ENCODE data around the gene NPTXR. TPM values are rescaled to one million over a fixed set of nuclear protein-coding genes. Genes with fewer than 3 reads are reported as not detected.

The NPTXR gene
- total RNA-seq, 1 experiment from 2014 or later = 10.4 TPM

DNA sequence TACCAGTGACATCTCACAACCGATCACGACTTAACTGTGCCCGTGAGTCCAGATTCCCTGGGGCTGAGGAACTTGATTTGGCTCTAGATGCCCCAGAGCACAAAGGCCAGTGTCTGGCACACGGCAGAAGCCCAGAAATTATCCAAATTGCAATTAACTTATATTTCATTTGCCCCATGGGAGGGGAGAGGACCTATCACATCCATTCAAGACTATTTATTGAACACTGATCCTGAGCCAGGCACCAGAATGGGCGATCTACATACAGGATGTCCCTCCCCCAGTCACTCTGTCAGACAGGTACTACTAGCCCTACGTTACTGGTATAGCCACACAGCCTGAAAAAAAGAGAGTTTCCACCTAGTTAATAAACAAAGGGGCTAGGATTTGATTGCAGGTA lies 55.0 kb downstream of the NPTXR start (continued):
- TF ChIP-seq USF2 (CRISPR knock-in tag; IDR thresholded peaks at IDR 0.05) (no peak), ZNF121 (CRISPR knock-in tag; IDR thresholded peaks at IDR 0.05) (no peak), E2F5 (CRISPR knock-in tag; IDR thresholded peaks at IDR 0.05) (no peak)

DNA sequence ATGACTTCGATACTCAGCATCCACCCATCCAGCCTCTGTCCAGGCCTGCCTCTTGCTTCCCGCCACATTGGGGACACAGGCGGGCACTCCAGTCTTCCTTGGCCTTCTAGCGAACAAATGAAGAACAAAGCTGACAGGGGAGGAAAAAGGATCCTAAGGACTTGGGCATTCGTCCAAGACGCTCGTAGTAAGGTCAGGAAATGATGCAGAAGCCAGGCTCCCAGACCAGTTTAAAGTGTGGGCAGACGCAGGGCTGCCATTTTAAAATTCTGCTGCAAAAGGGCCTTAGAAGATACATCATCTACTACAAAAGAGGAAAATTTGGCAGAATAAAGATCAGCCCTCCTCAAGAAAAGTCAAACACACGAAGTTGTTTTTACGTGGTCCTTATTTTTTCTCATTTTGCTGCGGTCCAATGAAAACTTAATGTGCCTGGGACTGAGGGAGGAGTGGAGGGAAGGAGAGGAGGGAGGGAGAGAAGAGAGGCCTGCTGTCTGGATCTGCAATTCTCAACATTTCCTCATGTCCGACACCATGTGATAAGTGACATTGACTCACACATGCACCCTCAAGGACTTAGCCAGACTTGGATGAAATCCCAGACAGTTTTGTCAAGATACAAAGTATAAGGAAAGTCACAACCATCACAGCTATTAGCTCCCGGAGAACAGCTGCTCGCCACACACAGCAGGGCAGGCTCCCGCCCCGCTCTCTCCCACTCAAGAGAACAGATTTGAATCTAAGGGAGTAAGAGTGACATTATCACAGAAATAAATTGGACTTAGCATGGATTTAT lies 55.6 kb downstream of the NPTXR start:
- DNase-seq (ENCODE audit: low spot score) = no peak
- peaks cover 4% of the 10 kb centered on the region for H3K4me1 Mint-ChIP-seq
- no peak for ATAC-seq
- TF ChIP-seq, protein P1, sequence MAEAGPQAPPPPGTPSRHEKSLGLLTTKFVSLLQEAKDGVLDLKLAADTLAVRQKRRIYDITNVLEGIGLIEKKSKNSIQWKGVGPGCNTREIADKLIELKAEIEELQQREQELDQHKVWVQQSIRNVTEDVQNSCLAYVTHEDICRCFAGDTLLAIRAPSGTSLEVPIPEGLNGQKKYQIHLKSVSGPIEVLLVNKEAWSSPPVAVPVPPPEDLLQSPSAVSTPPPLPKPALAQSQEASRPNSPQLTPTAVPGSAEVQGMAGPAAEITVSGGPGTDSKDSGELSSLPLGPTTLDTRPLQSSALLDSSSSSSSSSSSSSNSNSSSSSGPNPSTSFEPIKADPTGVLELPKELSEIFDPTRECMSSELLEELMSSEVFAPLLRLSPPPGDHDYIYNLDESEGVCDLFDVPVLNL (CRISPR knock-in tag; IDR thresholded peaks at IDR 0.05; ENCODE audit: borderline replicate concordance, low read depth) = no peak
- ChIA-PET POLR2A (no interaction called here), CTCF (interaction anchor here (1.4 kb wide), 1 partner anchor 22 kb away, joined by 4 read pairs; no protein-coding TSS in a partner anchor)
- H3K4me3 Mint-ChIP-seq = no peak overlapping the region
- no peaks in the 10 kb centered on the region for H3K27me3 Mint-ChIP-seq (ENCODE audit: low read depth)
- no peaks in the 10 kb centered on the region for H3K36me3 Mint-ChIP-seq
- no peaks in the 10 kb centered on the region for H3K9me3 Mint-ChIP-seq
- H3K27ac Mint-ChIP-seq = no peak overlapping the region

- Mint-ChIP-seq H3K4me1 (peaks cover 5% of the 10 kb centered on the region), H3K4me3 (no peak overlapping the region), H3K27ac (no peak overlapping the region), H3K36me3 (no peaks in the 10 kb centered on the region), H3K27me3 (ENCODE audit: low read depth) (no peaks in the 10 kb centered on the region), H3K9me3 (no peaks in the 10 kb centered on the region)
- ChIA-PET CTCF (interaction anchor here (6.9 kb wide), 1 partner anchor 18 kb away, joined by 60 read pairs; no protein-coding TSS in a partner anchor), POLR2A (no interaction called here)
- ATAC-seq (no peak), DNase-seq (ENCODE audit: low spot score) (no peak)
- no peak for TF ChIP-seq ETV6 (CRISPR knock-in tag; IDR thresholded peaks at IDR 0.05)
- TF ChIP-seq, protein P2, sequence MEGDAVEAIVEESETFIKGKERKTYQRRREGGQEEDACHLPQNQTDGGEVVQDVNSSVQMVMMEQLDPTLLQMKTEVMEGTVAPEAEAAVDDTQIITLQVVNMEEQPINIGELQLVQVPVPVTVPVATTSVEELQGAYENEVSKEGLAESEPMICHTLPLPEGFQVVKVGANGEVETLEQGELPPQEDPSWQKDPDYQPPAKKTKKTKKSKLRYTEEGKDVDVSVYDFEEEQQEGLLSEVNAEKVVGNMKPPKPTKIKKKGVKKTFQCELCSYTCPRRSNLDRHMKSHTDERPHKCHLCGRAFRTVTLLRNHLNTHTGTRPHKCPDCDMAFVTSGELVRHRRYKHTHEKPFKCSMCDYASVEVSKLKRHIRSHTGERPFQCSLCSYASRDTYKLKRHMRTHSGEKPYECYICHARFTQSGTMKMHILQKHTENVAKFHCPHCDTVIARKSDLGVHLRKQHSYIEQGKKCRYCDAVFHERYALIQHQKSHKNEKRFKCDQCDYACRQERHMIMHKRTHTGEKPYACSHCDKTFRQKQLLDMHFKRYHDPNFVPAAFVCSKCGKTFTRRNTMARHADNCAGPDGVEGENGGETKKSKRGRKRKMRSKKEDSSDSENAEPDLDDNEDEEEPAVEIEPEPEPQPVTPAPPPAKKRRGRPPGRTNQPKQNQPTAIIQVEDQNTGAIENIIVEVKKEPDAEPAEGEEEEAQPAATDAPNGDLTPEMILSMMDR (IDR thresholded peaks at IDR 0.05) = no peak
- TF ChIP-seq TEAD4 (CRISPR knock-in tag; IDR thresholded peaks at IDR 0.05) = no peak
- no peak for TF ChIP-seq FOXP1 (CRISPR knock-in tag; IDR thresholded peaks at IDR 0.05; ENCODE audit: borderline replicate concordance)
- TF ChIP-seq, protein P3, sequence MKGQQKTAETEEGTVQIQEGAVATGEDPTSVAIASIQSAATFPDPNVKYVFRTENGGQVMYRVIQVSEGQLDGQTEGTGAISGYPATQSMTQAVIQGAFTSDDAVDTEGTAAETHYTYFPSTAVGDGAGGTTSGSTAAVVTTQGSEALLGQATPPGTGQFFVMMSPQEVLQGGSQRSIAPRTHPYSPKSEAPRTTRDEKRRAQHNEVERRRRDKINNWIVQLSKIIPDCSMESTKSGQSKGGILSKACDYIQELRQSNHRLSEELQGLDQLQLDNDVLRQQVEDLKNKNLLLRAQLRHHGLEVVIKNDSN (CRISPR knock-in tag; IDR thresholded peaks at IDR 0.05) = no peak
- no peak for TF ChIP-seq ZNF219 (CRISPR knock-in tag; IDR thresholded peaks at IDR 0.05; ENCODE audit: borderline replicate concordance)
- no peak for TF ChIP-seq SOX15 (CRISPR knock-in tag; IDR thresholded peaks at IDR 0.05)
- TF ChIP-seq ZMAT4 (CRISPR knock-in tag; IDR thresholded peaks at IDR 0.05) = no peak
- no peak for TF ChIP-seq TCF7 (CRISPR knock-in tag; IDR thresholded peaks at IDR 0.05; ENCODE audit: low read depth)
- TF ChIP-seq GTF2I (CRISPR knock-in tag; conservative IDR thresholded peaks at IDR 0.05) = no peak
- TF ChIP-seq ZNF232 (CRISPR knock-in tag; IDR thresholded peaks at IDR 0.05) = no peak
- TF ChIP-seq NFYB (CRISPR knock-in tag; conservative IDR thresholded peaks at IDR 0.05; ENCODE audit: low read depth) = no peak
- TF ChIP-seq, protein P4, sequence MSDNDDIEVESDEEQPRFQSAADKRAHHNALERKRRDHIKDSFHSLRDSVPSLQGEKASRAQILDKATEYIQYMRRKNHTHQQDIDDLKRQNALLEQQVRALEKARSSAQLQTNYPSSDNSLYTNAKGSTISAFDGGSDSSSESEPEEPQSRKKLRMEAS (CRISPR knock-in tag; IDR thresholded peaks at IDR 0.05) = no peak
- no peak for TF ChIP-seq JAZF1 (CRISPR knock-in tag; IDR thresholded peaks at IDR 0.05)
- no peak for TF ChIP-seq FOXJ3 (CRISPR knock-in tag; IDR thresholded peaks at IDR 0.05; ENCODE audit: borderline replicate concordance)
- TF ChIP-seq, protein P5, sequence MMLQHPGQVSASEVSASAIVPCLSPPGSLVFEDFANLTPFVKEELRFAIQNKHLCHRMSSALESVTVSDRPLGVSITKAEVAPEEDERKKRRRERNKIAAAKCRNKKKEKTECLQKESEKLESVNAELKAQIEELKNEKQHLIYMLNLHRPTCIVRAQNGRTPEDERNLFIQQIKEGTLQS (CRISPR knock-in tag; conservative IDR thresholded peaks at IDR 0.05) = no peak
- no peak for TF ChIP-seq NFATC4 (CRISPR knock-in tag; IDR thresholded peaks at IDR 0.05)
- TF ChIP-seq, protein P6, sequence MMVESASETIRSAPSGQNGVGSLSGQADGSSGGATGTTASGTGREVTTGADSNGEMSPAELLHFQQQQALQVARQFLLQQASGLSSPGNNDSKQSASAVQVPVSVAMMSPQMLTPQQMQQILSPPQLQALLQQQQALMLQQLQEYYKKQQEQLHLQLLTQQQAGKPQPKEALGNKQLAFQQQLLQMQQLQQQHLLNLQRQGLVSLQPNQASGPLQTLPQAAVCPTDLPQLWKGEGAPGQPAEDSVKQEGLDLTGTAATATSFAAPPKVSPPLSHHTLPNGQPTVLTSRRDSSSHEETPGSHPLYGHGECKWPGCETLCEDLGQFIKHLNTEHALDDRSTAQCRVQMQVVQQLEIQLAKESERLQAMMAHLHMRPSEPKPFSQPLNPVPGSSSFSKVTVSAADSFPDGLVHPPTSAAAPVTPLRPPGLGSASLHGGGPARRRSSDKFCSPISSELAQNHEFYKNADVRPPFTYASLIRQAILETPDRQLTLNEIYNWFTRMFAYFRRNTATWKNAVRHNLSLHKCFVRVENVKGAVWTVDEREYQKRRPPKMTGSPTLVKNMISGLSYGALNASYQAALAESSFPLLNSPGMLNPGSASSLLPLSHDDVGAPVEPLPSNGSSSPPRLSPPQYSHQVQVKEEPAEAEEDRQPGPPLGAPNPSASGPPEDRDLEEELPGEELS (CRISPR knock-in tag; IDR thresholded peaks at IDR 0.05) = no peak
- TF ChIP-seq ZNF512 (CRISPR knock-in tag; IDR thresholded peaks at IDR 0.05; ENCODE audit: borderline replicate concordance) = no peak
Measured at GRCh38 chr22:38786631-38787030, 57.2 kb downstream of the NPTXR start.

Data from WTC11 (cell line).